NCI-H146 treated with DMSO at 0.1 percent for 48 hours (cell line): ENCODE data around the gene GOPC.
A peak's percentile ranks its signal among the peaks of the same experiment; 100 is the strongest.

ENCODE experiments used
- DNase-seq: peaks from one replicate; lab custom pipeline; 2025; ENCODE audit not compliant: unreplicated experiment; lab: John Stamatoyannopoulos, UW

GOPC gene

DNA sequence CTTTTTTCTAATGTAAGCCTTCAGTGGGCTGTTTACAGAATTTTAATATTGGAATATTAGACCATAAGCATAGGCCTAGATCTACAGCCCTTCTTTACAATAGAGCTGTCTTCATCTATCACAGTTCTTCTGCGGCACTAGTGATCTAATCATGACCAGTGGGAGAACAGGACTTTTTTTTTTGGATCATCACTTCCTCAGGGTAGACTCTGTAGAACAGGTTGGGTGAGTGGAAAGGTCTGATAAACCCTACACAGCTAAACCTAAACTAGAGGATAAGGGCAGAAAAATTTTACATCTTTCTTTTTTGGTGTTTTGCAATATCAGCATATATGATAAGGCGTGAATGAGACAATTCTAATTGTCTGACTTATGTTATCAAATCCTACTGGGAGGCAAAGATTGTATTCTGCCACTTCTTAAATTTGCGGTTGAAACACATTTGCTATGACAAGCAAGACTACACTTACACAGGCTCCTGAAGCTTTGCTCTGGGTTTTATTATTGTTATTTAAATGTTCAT lies 52.2 kb downstream of the GOPC start:
- DNase-seq = no peak

- no peak for DNase-seq
These were observed 52.7 kb downstream of the GOPC start for GRCh38 chr6:117549611-117550010.

DNA sequence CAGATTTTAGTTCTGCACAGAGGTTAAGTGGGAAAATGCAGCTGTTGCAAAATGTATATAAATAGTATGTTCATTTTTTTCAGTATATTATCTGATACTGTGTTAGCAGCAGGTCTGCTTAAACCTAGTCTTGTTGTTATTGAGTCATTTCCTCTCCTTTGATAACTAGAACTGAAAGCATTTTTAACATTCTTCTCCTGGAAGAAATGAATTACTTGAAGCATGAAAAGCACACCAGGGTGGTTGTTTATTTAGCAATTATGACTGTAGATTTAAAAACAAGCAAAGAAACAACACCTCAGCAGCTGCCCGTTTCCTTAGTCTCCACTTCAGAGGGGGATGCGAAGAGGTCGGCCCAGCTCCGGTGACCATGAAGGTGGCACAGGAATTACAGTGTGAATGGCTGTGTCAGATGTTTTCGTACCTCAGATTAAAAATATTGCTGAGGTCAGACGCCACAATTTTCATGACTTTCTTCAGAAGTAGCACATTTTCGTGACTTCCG lies 53.5 kb downstream of the GOPC start:
- DNase-seq = peak; percentile 58

GRCh38 chr6:117547688-117548621 lies 54.4 kb downstream of the GOPC start:
- DNase-seq = no peak

- no peak for DNase-seq
These were observed 55.6 kb downstream of the GOPC start for GRCh38 chr6:117546674-117547073.

DNA sequence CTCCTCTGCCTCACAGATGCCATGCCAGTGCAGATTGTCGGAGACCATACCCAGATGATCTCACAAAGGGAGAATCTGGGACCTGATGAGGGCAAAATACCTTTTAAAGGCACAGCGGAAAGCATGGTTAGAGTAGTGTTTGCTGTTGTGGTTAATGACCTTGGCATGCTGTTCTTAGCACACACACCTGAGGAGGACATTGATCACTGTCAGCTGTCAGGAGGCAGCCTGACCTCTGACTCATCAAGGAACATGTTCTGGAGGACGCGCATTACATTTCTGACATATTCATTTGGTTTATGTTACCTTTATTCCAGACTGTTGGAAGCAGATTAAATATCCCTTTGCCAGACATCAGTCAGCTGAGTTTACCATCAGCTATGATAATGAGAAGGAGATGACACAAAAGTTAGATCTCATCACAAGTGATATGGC lies 57.1 kb downstream of the GOPC start:
- peak; percentile 36 for DNase-seq

GRCh38 chr6:117544716-117545115 lies 57.6 kb downstream of the GOPC start:
- no peak for DNase-seq

GRCh38 chr6:117542493-117542892 lies 59.8 kb downstream of the GOPC start:
- DNase-seq = no peak

DNA sequence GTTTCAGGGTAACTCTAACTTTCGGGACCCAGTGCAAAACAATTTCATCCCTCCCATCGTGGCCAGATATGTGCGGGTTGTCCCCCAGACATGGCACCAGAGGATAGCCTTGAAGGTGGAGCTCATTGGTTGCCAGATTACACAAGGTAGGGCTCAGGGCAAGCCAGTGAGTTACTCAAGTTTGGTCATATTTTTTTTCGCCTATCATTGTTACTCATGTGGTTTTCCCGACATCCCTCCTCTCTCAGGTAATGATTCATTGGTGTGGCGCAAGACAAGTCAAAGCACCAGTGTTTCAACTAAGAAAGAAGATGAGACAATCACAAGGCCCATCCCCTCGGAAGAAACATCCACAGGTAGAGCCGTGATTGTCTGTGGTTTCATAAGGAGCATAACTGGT lies 61.6 kb downstream of the GOPC start:
- no peak for DNase-seq

GRCh38 chr6:117538615-117539014 lies 63.7 kb downstream of the GOPC start:
- no peak for DNase-seq

DNA sequence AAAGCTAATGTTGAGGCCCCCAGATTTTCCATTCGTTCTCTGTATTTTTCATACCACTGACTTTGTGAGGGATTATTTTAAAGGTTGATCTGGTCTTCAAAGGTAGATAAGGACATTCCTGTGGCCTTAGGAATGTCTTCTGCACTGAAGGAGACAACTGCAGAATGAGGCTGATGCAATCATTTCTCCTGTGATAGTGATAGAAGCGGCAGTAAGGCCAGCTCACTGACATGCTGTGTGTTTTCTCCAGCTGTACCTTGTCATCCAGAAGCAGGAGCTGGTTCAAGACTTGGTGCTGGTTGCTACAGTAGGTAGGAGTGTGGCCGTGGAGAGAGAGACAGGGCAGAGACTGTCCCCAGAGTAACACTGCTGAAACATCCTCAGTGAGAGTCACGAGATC lies 66.0 kb downstream of the GOPC start:
- DNase-seq = no peak

DNA sequence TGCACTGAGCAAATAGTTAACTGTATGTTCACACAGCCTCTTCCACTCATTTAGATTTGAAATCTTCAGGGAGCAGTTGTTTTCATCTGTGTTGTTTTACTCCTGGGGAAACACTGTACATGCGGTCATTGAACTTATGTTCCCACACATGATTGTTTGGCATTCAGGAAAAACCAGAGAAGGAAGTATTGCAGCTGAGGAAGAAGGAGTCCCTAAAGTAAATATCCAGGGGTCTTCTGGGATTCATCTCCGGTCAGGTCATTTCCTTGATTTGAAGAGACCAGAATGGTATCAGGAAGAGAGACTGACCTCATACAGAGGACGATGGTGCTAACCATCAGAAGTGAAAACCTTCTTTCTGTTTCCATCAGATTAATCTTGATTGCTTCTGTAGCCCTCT lies 67.3 kb downstream of the GOPC start:
- no peak for DNase-seq

- DNase-seq = no peak
These were observed 68.5 kb downstream of the GOPC start for GRCh38 chr6:117533775-117534174.

GRCh38 chr6:117531809-117532725 lies 70.2 kb downstream of the GOPC start:
- no peak for DNase-seq

DNA sequence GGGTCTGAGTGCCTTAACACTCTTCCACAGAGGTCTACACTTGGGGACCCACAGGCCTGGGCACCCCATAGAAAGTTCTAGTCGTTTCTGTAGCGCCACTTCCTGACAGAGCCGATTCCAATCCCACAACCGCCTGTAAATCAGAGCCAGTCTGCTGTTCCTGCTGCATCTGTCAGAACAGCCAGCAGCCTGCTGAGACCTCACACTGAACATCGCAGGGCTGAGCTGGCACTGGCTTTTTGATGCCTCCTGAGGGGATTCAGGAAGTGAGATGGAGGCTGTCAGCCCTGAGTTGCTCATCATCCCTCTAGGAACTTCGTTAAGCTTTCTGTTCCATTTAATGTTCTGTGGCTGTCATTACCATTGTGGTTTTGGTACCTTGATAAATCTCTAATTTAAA lies 71.0 kb downstream of the GOPC start:
- DNase-seq = no peak

DNA sequence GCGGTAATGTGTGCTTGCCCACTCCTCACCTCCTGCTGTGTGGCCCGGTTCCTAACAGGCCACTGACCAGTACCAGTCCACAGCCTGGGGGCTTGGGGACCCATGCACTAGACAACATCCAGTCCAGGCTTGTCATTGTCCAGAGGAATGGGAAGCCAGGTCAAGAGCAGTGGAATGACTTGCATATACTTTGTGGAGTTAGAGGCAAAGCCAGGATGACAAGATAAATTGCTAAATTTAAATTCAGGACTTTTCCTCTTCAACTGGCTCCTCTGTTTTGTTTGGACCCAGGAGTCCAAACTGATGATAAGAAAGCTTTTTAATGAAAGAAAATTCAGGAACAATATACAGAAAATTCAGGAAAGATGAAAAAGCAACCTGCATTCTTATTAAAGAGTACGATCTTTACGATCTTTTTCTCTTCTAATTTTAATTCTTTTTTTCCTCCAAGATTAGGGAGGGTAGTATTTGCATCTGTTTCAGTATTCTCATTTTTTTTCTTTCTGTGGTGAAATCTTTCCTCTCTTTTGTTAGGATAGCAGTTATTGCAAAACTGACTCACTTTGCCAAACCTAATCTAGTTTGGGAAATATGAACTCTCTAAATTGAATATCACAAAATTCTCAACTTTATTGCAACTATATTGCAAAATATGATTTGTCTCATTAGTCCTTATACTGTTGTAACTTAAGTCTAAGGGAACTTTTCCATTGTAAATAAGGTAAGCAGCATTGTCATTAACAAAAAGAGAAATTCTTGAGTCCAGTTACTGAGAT lies 71.7 kb downstream of the GOPC start:
- DNase-seq = no peak

GRCh38 chr6:117525607-117526006 lies 76.7 kb downstream of the GOPC start:
- no peak for DNase-seq

- no peak for DNase-seq
These were observed 80.4 kb downstream of the GOPC start for GRCh38 chr6:117521791-117522502.

- DNase-seq = no peak
These were observed 81.5 kb downstream of the GOPC start for GRCh38 chr6:117520603-117521395.
